DOHH2 (cell line): ENCODE measurements around the gene SPEM2.

Experiments
- H3F3A ChIP-seq: fragments of 200-600 bp; sonication (generic), shearing (Covaris generic); 2 replicates; pipeline ENCODE4 v1.6.0; 2016; ENCODE audit warnings: antibody characterized with exemption, mild to moderate bottlenecking; ENCODE audit not compliant: control insufficient read depth, insufficient read depth
- H3K27ac ChIP-seq: fragments of 200-600 bp; sonication (generic); 2 replicates; pipeline ENCODE4 v1.5.1; 2014; ENCODE audit warnings: low read depth, mild to moderate bottlenecking, low read length, moderate library complexity
- H3K27me3 ChIP-seq: fragments of 200-600 bp; sonication (generic); 2 replicates; pipeline ENCODE4 v1.6.1; 2014; ENCODE audit warnings: mild to moderate bottlenecking, low read length, mixed read lengths; ENCODE audit not compliant: control insufficient read depth
- H3K36me3 ChIP-seq: fragments of 200-600 bp; sonication (generic); 2 replicates; pipeline ENCODE4 v1.6.1; 2014; ENCODE audit warnings: mild to moderate bottlenecking, low read length, moderate library complexity, mixed read lengths; ENCODE audit not compliant: control insufficient read depth
- H3K4me1 ChIP-seq: fragments of 200-600 bp; sonication (generic); 2 replicates; pipeline ENCODE4 v1.6.1; 2014; ENCODE audit warnings: mild to moderate bottlenecking, low read length, mixed read lengths; ENCODE audit not compliant: control insufficient read depth
- H3K4me2 ChIP-seq: fragments of 200-600 bp; sonication (generic); 2 replicates; pipeline ENCODE4 v1.6.0; 2014; ENCODE audit warnings: mild to moderate bottlenecking, low read length, moderate library complexity
- H3K4me3 ChIP-seq: fragments of 200-600 bp; sonication (generic); 2 replicates; pipeline ENCODE4 v1.5.1; 2014; ENCODE audit warnings: mild to moderate bottlenecking, low read length, mixed read lengths
- H3K79me2 ChIP-seq: fragments of 200-600 bp; sonication (generic); 2 replicates; pipeline ENCODE4 v1.6.1; 2014; ENCODE audit warnings: mild to moderate bottlenecking, low read length, mixed read lengths; ENCODE audit not compliant: control insufficient read depth
- H3K9me2 ChIP-seq: fragments of 200-600 bp; sonication (generic); replicated peaks from 2 replicates; pipeline ENCODE4 v1.6.1; 2014; ENCODE audit warnings: mild to moderate bottlenecking, low read length, mixed read lengths; ENCODE audit not compliant: control insufficient read depth
- H3K9me3 ChIP-seq: fragments of 200-600 bp; sonication (generic); 2 replicates; pipeline ENCODE4 v1.6.1; 2014; ENCODE audit warnings: antibody characterized with exemption, low read length, mixed read lengths; ENCODE audit not compliant: control insufficient read depth, insufficient read depth
- H4K20me1 ChIP-seq: fragments of 200-600 bp; sonication (generic); 2 replicates; pipeline ENCODE4 v1.6.0; 2014; ENCODE audit warnings: low read depth, mild to moderate bottlenecking, antibody characterized with exemption, low read length, moderate library complexity; ENCODE audit not compliant: control insufficient read depth, insufficient read depth
- EZH2phosphoT487 ChIP-seq: fragments of 200-600 bp; sonication (generic); IDR thresholded peaks from 2 replicates; pipeline ENCODE4 v1.6.1; 2017; ENCODE audit warnings: borderline replicate concordance, mild to moderate bottlenecking, antibody characterized with exemption, low read length, moderate library complexity, mixed read lengths
- TF ChIP-seq, protein P1 (sequence below): fragments of 200-600 bp; sonication (generic); IDR thresholded peaks from one replicate; pipeline ENCODE4 v1.5.1; 2014; ENCODE audit warnings: antibody characterized with exemption, mild to moderate bottlenecking, low read depth, low read length; ENCODE audit not compliant: poor library complexity, severe bottlenecking

The SPEM2 gene

DNA sequence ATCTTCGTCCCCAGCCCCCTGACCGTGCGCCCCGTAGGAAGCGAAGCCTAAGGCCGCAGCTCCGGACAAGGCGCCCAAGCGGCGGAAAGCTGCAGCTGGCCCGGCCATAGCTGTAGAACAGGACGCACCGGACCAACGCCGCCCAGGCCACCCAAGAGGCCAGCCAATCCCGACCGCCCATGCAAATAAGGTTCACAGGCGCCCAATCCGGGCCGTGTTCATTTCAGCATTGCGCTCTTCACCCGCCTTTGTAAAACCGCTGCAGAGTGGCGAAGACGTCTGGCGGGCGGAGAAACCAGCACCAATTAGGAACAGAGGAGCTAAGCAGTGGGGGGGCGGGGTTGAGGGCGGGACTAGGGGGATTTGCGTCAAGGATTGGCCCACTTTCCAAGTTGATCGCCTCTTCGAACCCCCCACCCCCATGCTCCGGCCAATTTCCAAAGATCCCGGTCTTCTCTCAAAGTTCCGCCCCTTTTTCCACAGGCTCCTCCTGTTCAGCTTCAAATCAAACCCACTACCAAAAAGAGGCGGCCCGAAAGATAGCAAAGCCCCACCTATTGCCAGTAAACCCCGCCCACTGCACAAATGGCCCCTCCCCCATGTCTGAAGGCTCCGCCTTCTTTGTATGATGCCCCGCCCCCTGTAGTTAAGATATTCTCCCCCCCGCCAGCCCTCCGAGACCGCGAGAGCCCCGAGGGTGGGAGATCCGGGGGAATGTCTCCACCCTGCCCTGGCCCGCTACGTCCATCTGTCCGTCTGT, 21.3 kb upstream of the SPEM2 start, which contains the start of gene TMEM256:
TSS of gene TMEM256 (minus strand) at position 121 of the 760 bp plus-strand sequence. CDS start at position 108, 13 bp downstream.
- peak within 1 kb of the TSS; percentile 89 for H3K4me2 ChIP-seq
- no peak for TF ChIP-seq EZH2phosphoT487
- TF ChIP-seq, protein P1, sequence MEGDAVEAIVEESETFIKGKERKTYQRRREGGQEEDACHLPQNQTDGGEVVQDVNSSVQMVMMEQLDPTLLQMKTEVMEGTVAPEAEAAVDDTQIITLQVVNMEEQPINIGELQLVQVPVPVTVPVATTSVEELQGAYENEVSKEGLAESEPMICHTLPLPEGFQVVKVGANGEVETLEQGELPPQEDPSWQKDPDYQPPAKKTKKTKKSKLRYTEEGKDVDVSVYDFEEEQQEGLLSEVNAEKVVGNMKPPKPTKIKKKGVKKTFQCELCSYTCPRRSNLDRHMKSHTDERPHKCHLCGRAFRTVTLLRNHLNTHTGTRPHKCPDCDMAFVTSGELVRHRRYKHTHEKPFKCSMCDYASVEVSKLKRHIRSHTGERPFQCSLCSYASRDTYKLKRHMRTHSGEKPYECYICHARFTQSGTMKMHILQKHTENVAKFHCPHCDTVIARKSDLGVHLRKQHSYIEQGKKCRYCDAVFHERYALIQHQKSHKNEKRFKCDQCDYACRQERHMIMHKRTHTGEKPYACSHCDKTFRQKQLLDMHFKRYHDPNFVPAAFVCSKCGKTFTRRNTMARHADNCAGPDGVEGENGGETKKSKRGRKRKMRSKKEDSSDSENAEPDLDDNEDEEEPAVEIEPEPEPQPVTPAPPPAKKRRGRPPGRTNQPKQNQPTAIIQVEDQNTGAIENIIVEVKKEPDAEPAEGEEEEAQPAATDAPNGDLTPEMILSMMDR = no peak
- no peaks in the 10 kb centered on the region for H3K9me3 ChIP-seq
- H3K79me2 ChIP-seq = peaks cover 9% of the 10 kb centered on the region
- H3K9me2 ChIP-seq = no peaks in the 10 kb centered on the region
- peaks cover 4% of the 10 kb centered on the region; the same call in 1 of the 2 replicates for H3K36me3 ChIP-seq
- H3K4me1 ChIP-seq = peaks cover 11% of the 10 kb centered on the region
- peak within 1 kb of the TSS; percentile 39; the same call in 1 of the 2 replicates for H3K27ac ChIP-seq
- H3K27me3 ChIP-seq = no peaks in the 10 kb centered on the region
- H4K20me1 ChIP-seq = no peaks in the 10 kb centered on the region
- H3F3A ChIP-seq = peaks cover 5% of the 10 kb centered on the region; the same call in 1 of the 2 replicates
- peak within 1 kb of the TSS; percentile 73 for H3K4me3 ChIP-seq

DNA sequence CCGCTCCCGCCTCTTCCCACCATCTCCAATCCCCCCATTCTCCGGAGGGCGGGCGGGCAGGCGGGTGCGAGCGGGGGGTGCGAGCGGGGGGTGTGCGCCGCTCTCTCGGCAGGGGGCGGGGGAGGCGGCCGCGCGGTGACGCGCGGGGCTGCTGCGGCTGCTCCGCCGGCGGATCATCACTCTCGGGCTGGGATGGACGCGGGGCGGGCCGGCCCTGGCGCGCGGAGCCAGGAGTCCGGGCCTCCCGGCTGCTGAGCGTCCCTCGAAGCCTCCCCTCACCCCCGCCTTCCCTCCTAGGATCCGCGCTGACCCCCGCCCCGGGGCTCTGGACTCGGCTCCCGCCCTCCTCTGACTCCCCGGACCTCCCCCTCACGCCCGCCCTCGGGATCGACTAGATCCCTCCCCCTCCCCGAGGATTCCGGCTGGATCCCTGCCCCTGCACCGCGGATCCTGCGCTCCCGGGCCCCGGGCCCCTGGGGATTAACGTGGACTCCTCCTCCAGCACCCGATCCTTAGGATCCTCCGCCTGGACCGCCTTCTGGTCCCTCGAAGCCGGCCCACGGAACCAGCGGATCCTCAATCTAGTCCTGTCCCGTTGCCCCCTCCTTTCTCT, 20.6 kb upstream of the SPEM2 start:
- H3K27ac ChIP-seq = no peak overlapping the region
- TF ChIP-seq, protein P1 = no peak
- no peak for TF ChIP-seq EZH2phosphoT487

DNA sequence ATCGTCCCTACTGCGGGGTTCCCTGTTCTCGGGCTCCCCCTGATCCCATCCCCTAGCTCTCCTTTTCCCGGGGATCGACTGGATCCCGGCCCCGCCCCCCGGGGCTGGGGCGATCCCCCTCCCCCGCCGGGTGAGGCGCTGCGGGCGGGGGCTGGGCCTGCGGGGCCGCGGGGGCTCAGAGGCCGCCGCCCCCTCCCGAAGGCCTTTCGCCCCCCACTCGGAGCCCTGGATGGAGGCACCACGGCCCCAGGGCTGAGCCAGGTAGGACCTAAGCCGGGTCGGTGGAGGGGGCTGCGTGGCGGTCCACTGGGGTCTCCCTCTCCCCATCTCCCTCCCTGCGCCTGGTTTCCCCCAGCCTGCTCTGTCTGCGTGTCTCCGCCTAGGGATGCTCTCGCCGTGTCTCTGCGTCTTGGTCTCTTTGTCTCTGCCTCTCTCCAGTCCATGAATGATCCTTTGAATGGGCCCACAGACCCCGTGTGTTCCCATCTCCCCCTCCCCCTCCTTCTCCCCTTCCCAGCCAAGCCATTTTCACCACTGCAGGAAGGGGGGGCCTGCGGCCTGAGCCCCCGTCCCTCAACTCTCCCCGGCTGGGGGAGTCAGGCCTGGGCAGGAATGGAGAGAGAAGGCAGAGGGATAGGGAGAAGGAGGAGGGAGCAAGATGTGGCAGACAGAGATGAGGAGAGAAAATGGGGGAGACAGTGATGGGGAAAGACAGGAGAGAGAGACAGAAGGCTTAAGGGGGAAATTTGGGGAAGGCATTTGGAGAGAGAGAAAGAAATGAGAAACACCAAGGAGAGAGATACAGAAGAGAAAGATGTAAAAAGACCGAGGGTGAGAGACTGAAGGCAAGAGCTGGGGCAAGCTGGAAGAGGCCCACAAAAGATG, 19.8 kb upstream of the SPEM2 start:
- TF ChIP-seq, protein P1 = no peak
- TF ChIP-seq EZH2phosphoT487 = no peak
- no peaks in the 10 kb centered on the region for H3K9me2 ChIP-seq
- no peak overlapping the region for H3K27ac ChIP-seq
- H3K9me3 ChIP-seq = no peaks in the 10 kb centered on the region
- peaks cover 9% of the 10 kb centered on the region for H3K79me2 ChIP-seq
- H3K27me3 ChIP-seq = no peaks in the 10 kb centered on the region
- H3K4me2 ChIP-seq = peak overlapping the region; percentile 89
- H3F3A ChIP-seq = 0 out of 2 replicates have a peak, but pooled peaks cover 2% of the 10 kb centered on the region
- peaks cover 11% of the 10 kb centered on the region for H3K4me1 ChIP-seq
- no peaks in the 10 kb centered on the region for H4K20me1 ChIP-seq
- H3K4me3 ChIP-seq = peak overlapping the region; percentile 73
- peaks cover 4% of the 10 kb centered on the region; the same call in 1 of the 2 replicates for H3K36me3 ChIP-seq

More for the DNA sequence above, 20.6 kb upstream of the SPEM2 start:
- H3K4me2 ChIP-seq = peak overlapping the region; percentile 89
- no peaks in the 10 kb centered on the region for H3K9me2 ChIP-seq
- H3K9me3 ChIP-seq = no peaks in the 10 kb centered on the region
- H3F3A ChIP-seq = 0 out of 2 replicates have a peak, but pooled peaks cover 2% of the 10 kb centered on the region
- H4K20me1 ChIP-seq = no peaks in the 10 kb centered on the region
- no peaks in the 10 kb centered on the region for H3K27me3 ChIP-seq
- H3K4me1 ChIP-seq = peaks cover 11% of the 10 kb centered on the region
- H3K36me3 ChIP-seq = peaks cover 4% of the 10 kb centered on the region; the same call in 1 of the 2 replicates
- H3K4me3 ChIP-seq = peak overlapping the region; percentile 73
- H3K79me2 ChIP-seq = peaks cover 9% of the 10 kb centered on the region
